Measurements from ENCODE around the gene SLC35G6.
"Not testable (repeated sequence)": the region's sequence is repeated elsewhere in the genome, so short reads cannot be mapped to it uniquely, and the experiment has no call there.

SLC35G6 gene

DNA sequence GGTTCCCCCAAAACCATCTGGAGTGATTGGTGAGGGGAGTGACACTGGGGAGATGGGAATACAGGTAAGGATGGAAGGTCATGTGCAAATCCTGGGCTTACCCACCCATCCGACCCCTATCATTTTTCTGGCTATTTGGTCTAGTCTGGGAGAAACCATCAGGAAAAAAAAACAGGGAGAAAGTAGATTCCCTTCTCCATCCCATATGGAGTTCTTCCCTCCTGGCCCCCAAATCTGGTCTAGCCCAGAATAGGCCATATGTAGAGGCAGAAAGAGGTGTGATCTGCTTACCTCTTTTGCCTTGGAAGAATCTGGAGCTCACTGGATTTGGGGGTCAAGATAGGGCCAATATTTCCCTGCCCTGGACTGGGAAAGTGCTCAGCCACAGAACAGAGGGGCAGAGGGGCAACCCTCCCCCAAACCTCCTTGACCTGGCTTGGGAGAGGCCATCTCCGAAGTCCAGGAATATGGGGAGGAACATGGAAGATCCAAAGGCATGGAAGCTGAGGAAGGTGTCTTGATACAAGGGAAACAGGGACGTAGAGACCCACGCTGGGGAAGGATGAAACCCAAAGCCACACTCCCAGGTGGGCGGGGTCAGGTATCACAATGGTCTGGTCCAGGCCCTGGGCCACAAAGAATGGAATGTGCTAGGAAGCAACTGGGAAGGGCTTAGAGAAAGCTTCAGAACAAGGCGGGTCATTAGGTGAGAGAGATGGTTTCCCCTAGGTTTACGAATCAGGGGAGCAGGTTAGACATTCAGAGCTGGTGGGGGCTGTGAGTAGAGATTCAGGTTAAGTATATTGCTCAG, 20.2 kb upstream of the SLC35G6 start:
- DNase-seq, result no peak

DNA sequence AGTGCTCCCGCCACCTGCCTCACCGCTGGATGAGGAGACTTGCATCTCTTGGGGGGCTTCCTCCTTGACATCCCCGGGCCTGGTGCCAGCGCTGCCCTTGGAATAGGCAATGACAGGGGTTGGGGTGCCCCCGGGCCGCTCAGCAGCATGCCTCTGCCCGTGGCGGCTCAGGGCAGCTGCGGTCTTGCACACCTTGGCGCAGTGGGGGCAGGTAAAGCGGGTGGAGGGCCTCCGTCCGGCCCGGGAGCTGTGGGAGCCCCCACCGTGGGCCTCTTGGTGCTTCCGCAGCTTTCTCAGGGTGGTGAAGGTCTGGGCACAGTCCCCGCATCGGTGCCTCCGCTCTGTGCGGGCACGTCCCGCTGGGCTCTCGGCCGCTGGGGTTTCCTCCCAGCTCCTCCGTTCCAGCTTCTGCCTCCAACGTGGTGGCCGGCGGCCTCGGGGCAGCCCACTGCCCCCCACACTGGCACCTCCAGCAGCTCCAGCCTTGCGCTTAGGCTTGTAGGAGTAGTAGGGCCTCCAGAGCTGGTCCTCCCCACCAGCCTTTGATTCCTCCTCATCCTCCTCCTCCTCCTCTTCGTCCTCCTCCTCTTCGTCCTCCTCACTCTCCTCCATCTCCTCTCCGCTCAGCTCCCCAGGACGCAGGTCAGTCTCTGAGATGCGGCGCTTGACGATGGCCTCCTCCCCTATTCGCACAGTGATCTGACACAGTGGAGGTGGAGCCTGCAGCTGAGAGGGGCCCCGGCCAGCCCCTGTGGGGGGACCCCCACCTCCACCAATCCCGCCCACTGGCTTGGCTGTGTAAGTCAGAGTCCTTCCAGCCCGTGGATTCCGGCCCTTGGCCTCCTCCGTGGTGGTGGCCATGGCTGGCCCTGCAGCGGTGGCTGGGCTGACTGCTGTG, 18.5 kb upstream of the SLC35G6 start:
- no peak for DNase-seq

DNA sequence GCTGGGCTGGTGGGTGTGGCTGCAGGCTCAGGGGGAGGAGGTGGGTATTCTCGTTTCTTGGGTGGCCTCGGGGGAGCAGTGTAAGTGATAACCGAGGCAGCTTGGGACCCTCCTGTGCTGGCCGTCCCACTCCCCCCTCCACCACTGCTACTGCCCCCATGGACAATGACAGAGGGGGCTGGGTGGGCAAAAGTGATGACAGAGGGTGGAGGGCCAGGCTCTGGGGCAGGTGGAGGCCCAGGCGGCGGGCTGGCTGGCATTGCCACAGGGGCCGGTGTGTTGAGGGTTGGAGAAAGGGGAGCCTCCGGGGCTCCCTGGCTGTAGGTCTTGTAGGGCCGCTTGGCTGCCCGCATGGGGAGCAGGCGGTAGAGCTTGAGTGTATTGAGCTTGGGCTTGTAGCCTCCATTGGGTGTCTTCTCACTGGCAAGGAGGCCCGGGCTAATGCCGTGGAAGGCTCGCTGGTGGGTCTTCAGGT, 17.8 kb upstream of the SLC35G6 start:
- no peak for DNase-seq

DNA sequence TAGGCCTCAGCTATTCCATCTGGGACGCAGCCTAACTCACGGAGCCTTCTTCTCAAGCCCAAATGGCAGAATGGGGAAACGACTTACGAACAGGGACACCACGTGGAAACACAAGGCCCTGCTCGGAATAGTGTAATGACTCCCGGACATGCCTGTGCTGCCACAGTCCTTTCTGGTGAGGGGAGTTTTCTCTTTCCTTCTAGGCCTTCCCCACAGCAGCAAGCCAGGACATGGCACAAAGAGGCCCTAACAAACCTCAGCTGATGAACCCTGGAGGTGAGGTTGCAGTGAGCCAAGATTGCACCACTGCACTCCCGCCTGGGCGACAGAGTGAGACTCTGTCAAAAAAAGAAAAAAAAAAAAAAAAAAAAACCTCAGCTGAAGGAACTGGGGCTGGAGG, 17.2 kb upstream of the SLC35G6 start:
- DNase-seq, result no peak

DNA sequence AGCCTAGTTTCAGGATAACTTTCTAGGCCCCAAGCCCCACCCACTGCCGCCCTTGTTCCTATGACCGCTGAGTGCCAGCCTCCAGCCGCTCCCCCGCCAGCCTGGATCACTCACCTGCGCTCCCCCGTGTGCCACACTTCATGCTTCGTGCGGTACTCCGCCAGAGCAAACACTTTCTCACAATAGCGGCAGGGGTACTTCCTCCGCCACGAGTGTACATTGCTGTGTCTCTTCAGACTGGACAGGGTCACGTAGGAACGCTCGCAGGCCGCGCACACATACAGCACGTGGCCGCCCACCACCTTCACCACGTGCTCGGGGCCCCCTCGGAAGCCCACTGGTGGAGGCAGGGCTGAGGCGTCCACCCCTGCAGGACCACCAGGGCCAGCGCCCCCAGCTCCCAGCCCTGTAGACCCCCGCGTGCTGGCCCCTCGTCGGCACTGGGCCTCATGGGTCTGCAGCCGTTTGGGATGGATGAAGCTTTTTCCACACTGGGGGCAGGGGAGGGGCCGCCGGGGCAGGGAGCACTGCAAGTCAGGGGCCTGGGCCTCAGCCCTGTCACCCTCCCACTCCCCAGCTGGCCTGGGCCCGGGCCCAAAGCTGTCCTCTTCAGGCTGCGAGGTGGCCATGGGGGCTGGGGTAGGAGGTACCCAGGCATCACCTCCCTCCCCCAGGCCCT, 15.5 kb upstream of the SLC35G6 start:
- DNase-seq, result no peak

DNA sequence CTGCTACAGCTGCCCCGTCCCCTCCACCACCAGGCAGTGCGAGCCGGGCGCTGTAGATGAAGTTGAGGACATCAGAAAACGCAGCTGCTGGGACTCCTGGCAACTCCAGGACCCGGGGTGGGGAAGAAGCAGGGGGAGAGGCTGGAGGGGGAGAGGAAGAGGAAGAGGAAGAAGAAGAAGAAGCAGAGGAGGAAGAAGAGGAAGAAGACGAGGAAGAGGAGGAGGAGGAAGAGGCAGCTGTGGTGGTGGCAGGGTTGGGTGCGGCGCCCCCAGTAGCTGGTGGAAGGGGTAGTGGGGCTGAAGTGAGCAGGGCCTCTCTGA, 15.0 kb upstream of the SLC35G6 start:
- DNase-seq, result no peak

DNA sequence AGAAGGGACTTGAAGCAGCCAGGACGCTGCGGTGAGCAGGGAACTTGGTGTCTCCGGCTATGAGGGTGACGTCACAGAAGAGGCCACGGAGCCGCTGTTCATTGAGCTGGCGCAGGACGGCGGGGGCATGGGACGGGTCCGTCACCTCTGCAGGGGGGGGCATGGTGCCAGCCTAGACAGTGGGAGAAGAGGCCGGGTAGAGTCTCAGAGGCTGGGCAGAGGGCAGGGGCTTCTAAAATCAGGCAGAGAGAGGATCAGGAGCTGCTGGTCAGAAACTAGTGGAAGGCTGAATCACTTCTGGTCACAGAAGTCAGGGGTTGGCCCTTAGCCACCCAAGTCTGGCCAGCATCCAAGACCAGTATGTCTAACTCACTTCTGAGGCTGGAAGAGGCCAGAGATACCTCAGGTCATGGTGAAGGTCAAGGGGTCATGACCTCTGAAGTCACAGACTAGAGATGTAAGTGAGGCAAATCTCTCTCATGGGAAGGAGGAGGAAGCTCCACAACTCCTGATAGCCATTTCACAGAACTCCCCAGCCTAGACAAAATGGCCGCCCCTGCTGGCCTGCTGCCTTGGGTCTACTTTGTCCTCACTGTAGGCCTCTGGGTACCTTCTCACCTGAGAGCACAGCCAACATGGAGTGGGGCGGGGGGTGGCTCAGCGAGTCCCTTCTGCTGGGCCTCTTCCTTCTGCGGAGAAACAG, 14.5 kb upstream of the SLC35G6 start:
- no peak for DNase-seq

DNA sequence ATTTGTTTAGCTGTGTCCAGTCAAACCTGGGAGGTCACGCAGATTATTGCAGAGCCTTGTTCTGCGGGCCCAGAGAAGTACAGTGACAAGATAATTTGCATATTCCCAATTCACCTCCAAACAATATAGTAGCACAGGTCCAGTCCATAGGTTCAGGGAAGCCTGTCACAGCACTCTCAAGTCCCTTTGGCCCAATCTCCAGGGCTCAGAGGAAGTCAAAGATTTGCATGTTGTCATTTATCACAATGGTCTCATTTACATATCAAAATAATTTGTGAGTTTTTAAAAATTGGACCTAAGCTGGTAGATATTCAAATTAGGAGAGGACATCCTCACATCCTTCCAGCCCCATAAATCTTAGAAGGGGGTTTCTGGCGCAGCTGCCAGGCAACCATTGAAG, 13.7 kb upstream of the SLC35G6 start:
- no peak for DNase-seq

DNA sequence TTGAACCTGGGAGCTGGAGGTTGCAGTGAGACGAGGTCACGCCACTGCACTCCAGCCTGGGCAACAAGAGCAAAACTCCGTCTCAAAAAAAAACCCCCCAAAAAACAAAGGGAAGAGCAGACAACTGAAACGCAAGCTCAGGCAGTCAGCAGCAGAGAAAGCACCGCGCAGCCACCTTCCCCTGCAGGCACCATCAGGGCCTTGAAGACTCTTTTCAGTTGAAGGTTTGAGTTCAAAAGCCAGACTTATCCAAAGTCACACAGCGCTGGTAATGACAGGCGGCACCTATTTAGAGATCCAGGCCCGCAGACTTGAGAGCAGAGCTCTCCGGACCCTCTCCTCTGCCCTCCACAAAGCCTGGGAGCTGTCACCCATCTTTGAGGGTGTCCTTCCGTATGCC, 13.0 kb upstream of the SLC35G6 start:
- DNase-seq, result no peak

DNA sequence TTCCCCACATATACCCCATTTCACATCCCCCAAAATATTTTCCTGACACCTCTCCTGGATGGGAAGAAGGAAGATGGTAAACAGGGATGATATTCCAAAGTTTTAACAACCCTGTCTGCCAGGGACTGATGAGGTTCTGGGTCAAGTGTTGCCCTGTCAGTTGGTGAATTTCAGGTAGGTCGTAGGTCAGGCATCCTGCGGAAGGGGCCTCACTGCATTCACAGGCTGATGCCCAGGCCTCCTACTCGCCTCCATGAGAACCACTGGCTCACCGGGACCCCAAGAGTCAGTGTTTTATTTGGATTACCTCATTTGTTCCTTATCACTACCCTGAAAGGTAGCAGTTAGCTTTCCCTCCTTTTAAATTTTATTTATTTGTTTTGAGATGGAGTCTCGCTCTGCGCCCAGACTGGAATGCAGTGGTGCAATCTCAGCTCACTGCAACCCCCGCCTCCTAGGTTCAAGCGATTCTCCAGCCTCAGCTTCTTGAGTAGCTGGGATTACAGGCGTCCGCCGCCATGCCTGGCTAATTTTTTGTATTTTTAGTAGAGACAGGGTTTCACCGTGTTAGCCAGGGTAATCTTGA, 12.3 kb upstream of the SLC35G6 start:
- DNase-seq, result no peak

DNA sequence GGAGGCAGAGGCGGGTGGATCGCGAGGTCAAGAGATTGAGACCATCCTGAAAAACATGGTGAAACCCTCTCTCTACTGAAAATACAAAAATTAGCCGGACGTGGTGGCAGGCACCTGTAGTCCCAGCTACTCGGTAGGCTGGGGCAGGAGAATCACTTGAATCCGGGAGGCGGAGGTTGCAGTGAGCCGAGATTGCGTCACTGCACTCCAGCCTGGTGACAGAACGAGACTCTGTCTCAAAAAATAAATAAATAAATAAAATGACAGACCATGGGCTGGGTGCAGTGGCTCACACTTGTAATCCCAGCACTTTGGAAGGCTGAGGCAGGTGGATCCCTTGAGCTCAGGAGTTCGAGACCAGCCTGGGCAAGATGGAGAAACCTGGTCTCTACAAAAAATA, 11.4 kb upstream of the SLC35G6 start:
- DNase-seq, result not testable (repeated sequence)

DNA sequence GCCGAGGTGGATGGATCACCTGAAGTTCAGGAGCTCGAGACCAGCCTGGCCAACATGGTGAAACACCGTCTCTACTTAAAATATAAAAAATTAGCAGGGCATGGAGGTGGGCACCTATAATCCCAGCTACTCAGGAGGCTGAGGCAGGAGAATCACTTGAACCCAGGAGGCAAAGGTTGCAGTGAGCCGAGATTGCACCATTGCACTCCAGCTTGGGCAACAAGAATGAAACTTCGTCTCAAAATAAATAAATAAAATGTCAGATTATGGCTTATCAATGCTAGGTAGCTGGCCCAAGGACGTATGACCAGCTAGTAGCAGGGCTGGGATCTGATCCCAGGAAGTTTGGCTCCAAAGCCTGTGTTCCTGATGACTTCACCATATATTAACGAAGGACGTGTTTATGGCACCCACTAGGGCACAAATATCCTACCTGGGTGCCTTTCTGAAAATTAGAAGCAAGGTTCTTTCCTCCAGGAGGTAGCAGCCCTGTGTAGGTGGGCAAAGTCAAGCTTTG, 10.7 kb upstream of the SLC35G6 start:
- DNase-seq, result not testable (repeated sequence)

DNA sequence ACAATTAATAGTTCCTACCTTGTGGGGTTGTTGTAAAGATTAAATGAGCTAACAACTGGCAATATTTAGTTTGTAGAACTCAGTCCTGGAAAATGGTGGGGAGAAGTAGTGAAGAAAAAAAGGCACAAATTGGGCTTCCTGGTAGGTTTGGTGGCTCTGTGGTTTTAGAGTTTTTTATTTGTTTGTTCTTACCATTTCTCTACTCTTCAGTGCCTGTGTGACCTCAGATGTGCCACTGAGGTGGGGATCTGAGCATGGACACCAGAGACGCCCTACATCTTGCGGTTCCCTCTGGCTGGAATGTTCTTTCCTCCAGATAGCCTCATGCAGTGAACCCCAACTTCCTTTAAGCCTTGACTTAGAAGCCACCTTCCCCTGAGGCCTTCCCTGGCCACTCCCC, 9.5 kb upstream of the SLC35G6 start:
- DNase-seq, result no peak

DNA sequence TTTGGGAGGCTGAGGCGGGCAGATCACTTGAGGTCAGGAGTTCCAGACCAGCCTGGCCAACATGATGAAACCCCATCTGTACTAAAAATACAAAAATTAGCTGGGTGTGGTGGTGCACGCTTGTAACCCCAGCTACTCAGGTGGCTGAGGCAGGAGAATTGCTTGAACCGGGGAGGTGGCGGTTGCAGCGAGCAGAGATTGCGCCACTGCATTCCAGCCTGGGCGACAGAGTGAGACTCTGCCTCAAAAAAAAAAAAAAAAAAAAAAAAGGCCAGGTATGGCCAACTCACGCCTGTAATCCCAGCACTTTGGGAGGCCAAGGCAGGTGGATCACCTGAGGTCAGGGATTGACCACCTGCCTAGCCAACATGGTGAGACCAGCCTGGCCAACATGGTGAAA, 6.5 kb upstream of the SLC35G6 start:
- not testable (repeated sequence) for DNase-seq

DNA sequence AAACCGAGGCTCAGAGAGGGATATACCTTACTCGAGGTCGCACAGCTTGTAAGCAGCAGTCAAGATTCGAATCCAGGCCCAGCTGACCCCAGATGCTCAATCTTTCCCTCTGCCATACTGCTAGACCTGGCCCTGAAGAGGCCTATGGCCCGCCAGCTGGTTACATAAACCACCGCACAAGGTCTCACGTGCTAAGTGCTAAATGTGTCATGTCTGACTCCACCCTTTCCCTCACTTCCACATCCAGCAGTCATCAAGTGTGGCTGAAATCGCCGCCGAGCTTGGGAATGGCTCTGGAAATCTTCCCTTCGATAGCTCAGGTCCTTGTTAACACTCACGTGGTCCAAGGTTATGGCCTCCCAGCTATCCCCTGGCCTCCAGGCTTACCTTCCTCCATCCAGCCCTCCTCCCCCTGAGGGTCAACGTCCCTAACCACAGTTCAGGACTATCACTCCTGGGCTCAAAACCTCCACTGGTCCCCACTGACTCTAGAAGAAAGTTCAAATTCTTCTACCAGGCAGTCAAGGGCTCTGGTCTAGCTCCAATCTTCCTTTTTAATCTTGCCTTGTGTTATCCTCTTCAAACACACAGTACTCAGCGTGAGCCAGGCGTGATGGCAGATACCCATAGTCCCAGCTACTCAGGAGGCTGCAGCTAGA, 5.4 kb upstream of the SLC35G6 start:
- no peak for DNase-seq

DNA sequence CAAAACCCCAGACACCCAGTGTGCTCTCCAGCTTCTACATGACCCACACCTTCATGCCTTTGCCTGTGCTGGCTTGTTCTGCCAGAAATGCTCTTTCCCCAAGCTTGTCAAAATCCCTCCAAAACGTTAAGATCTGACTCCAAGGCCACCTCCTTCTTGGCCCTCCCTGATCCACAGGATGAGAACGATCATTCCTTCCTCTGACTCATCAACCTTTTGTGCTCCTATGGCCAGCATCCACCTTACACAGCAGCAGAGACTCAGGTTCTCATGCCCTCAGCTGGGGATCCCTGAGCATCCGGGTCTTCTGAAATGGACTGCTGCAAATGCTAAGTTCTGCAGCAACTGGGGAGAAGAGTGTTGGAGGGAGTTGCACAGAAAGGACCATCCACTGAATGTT, 4.8 kb upstream of the SLC35G6 start:
- DNase-seq, result no peak

DNA sequence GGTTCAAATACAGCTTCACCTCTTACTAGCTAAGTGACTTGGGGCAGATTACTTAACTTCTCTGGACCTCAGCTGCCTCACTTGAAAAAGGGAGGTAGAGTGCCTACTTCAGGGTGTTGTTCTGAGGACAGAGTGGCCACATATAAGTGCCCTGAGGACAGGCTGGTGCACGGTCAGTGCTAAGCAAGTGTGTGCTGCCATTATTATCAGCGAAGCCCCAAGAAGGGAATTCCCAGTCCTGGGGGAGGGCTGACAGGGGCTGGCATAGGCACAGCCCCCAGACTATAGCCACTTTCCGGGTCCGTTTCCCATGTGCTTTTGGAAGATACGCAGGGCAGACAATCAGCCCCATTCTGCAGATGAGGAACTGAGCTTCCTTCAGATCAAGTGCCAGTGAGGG, 4.3 kb upstream of the SLC35G6 start:
- DNase-seq, result no peak

DNA sequence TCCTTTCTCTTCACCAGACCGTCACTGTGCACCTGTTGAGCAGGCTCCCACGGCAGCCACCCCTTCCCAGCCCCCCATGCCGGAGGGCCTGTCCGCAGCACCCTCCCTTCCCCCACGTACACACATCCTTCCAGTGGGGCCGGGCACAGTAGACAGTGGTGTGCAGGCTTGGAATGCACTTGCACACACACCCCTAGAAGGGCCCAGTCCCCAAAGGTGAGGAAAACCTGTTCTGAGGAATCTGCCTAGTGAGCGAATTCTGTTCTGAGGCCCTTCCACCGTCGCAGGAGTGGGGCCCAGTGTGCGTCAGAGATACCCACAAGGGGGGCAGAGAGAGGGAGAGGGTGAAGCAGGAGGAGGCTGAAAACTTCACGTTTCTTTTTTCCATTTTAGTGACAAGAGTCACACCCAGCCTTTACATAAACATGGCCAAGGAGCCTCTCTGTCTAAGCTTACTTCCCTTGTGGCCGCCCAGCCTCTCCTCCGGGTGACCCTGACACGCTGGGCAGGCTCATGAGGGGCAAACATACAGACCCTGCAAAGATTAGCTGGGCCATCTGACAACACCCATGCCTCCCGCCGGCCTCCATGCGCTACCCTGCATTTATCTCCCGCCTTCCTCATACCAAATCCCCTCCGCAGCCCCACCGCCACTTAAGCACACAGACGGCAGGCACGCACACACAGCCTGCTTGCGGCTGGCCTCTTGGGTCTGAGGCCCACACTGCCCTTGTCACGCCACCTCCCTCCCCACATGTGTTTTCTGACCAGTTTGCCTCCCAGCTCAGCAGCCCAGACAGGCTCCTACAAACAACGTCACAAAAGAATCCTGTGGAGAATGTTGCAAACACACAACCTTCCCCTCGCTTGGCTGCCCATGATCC, 3.6 kb upstream of the SLC35G6 start:
- DNase-seq, result peak; percentile 74

DNA sequence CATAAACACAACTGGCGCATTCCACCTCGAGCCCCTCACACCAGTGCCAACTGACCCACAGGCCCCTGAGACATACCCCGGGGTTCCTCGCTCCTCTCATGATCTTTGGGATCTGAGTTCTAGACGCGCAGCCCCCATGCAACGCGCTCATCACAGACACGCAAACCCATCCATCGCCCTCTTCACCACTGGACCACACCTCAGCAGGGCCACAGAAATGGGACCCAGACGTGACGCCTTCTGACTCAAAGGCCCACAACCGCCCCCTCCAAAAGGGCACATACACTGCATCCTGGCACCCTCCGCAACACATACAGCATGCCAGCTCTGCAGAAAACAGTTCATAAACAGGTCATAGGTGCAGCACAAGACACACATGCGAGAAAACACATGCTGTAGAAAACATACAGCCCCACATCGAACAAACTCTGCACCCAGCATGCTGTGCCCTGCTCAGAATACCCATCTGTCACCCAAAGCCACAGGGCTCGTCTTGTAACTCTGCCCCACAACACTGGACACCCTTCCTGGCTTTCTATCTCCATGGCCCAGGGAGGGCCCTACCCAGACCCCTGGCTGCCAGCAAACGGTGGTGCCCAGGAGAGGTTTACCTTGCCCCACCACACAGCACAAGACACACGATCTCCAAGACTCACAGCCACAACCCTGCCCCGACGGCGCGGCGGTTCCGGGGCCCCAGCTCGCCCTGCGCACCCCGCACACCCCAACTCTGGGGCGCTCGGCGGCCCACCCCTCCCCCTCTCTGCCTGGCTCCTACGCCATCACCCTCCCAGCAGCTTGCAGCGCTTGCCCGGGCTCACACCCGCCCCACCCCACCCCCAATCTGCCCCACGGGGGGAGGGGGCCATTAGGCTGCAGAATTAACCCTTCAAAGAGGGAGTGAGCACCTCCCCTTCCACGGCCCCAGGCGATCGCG, 2.7 kb upstream of the SLC35G6 start:
- DNase-seq, result peak; percentile 44
